ENCODE data around the gene TRIP6. TPM values are rescaled to one million over a fixed set of nuclear protein-coding genes. Genes with fewer than 3 reads are reported as not detected.
A peak's percentile ranks its signal among the peaks of the same experiment; 100 is the strongest.

Gene TRIP6
- total RNA-seq, 4 donors from 2014 or later = 4.6 to 9.1 (median 7.3) TPM

DNA sequence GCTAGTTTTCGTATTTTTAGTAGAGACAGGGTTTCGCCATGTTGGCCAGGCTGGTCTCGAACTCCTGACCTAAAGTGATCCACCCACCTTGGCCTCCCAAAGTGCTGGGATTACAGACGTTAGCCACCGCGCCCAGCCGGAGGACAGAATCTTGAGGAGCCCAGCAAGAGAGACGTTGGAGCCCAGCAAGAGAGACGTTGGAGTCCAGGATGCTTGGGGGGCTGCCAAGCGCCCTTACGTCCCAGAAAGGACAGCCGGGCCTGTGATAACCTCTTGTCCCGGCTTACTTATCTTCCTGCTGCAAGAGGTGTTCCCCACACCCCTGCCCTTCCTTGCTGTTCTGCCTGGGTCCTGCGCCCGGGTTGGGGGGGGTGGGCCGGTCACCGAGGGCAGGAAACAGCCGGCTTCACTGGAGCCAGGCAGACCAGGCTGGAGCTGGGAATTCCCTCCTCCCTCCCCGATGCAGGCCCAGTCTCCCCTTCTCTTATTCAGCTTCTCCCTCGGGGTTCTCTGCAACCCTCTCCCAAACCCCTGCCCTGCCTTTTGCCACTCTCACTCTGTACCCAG, 38.0 kb upstream of the TRIP6 start:
- Histone ChIP-seq H3K9me3 (no peaks in the 10 kb centered on the region), H3K36me3 (no peaks in the 10 kb centered on the region), H3K27ac (peak overlapping the region; percentile 24 to 68 (median 60)), H3K4me1 (peaks cover 0 to 3% of the 10 kb centered on the region in 2 donors), H3K27me3 (peaks cover 19 to 35% (median 29%) of the 10 kb centered on the region in 3 donors), H3K4me3 (peak overlapping the region in 1 of 4 donors; percentile 62)
- DNase-seq (no peak), ATAC-seq (peak; percentile 50)
- in situ Hi-C loops (cut with MboI; ENCODE audit: low sequenced_read_pairs in 4 of 4) = no loop called here
- TF ChIP-seq, protein P1, sequence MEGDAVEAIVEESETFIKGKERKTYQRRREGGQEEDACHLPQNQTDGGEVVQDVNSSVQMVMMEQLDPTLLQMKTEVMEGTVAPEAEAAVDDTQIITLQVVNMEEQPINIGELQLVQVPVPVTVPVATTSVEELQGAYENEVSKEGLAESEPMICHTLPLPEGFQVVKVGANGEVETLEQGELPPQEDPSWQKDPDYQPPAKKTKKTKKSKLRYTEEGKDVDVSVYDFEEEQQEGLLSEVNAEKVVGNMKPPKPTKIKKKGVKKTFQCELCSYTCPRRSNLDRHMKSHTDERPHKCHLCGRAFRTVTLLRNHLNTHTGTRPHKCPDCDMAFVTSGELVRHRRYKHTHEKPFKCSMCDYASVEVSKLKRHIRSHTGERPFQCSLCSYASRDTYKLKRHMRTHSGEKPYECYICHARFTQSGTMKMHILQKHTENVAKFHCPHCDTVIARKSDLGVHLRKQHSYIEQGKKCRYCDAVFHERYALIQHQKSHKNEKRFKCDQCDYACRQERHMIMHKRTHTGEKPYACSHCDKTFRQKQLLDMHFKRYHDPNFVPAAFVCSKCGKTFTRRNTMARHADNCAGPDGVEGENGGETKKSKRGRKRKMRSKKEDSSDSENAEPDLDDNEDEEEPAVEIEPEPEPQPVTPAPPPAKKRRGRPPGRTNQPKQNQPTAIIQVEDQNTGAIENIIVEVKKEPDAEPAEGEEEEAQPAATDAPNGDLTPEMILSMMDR (IDR thresholded peaks at IDR 0.05 in 4 of 5, conservative IDR thresholded peaks at IDR 0.05 in 1 of 5) = no peak
- no peak for TF ChIP-seq POLR2A (IDR thresholded peaks at IDR 0.05)
- intact Hi-C loops (cut with DNase I; ENCODE audit: low total_unique reads) = no loop called here

- intact Hi-C loops (cut with DNase I; ENCODE audit: low total_unique reads) (no loop called here), in situ Hi-C loops (cut with MboI; ENCODE audit: low sequenced_read_pairs in 4 of 4) (no loop called here)
- no peaks in the 10 kb centered on the region for H3K36me3 ChIP-seq
- no peaks in the 10 kb centered on the region for H3K9me3 ChIP-seq
- DNase-seq = no peak
- H3K27ac ChIP-seq = peak overlapping the region in 2 of 4 donors; percentile 64 to 68
- peaks cover 19 to 35% (median 29%) of the 10 kb centered on the region in 3 donors for H3K27me3 ChIP-seq
- H3K4me3 ChIP-seq = no peak overlapping the region
- no peak for TF ChIP-seq POLR2A (IDR thresholded peaks at IDR 0.05)
- TF ChIP-seq, protein P1 (IDR thresholded peaks at IDR 0.05 in 4 of 5, conservative IDR thresholded peaks at IDR 0.05 in 1 of 5) = no peak
- ATAC-seq = no peak
- peaks cover 0 to 3% of the 10 kb centered on the region in 2 donors for H3K4me1 ChIP-seq
Observed at GRCh38 chr7:100830396-100830795, 36.8 kb upstream of the TRIP6 start.

GRCh38 chr7:100832281-100832633, 34.9 kb upstream of the TRIP6 start:
- in situ Hi-C loops (cut with MboI; ENCODE audit: low sequenced_read_pairs in 4 of 4) (no loop called here), intact Hi-C loops (cut with DNase I; ENCODE audit: low total_unique reads) (no loop called here)
- Histone ChIP-seq H3K9me3 (no peaks in the 10 kb centered on the region), H3K27me3 (peaks cover 9 to 22% (median 17%) of the 10 kb centered on the region in 3 donors), H3K4me3 (no peak overlapping the region), H3K27ac (no peak overlapping the region), H3K36me3 (no peaks in the 10 kb centered on the region), H3K4me1 (peaks cover 4 to 9% of the 10 kb centered on the region in 2 donors)
- no peak for DNase-seq
- ATAC-seq = no peak
- TF ChIP-seq POLR2A (IDR thresholded peaks at IDR 0.05) = no peak
- TF ChIP-seq, protein P1 (IDR thresholded peaks at IDR 0.05 in 4 of 5, conservative IDR thresholded peaks at IDR 0.05 in 1 of 5) = no peak

DNA sequence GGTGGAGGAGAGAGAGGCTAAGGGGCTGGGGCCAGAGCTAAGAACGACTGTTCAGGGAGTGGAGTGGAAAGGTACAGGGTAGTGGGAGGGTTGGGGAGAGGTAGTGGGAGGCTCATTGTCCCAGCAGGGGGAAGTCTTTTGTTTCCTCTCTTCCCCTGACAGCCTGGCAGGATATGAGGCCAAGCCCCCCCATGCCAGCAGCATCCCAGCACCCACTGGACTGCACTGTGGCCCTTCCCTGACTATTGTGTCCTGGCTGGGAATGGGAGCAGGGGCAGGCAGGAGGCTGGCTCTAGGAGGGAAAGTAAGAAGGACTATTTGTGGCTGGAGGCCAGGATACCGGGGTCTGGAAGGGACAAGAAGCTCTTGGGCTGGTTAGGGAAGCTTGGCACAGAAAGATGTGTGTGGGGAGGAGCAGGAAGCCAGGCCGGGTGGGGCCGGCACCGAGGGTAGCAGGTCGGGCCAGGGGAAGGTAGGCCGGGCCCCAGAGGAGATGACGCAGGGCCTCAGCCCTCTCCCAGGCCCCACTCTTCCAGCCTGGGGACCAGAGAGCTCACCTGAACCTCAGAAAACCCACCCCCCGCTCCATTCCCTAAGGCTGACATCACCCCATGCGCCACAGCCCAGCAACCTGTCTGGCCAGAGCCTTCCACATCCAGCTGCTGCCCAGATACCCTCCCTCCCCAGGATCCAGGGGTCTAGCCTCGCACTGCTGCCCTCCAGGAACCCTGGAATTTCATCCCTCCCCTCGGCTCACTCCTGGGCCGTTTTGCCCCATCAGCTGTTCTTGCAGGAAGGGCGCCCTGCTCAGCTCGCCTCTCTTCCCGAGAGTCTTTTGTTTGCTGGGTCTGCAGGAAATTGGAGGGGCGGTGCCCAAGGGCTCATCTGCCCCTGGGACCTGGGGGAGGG, 31.0 kb upstream of the TRIP6 start:
- in situ Hi-C loops (cut with MboI; ENCODE audit: low sequenced_read_pairs in 4 of 4) = no loop called here
- Histone ChIP-seq H3K4me1 (peaks cover 4 to 5% of the 10 kb centered on the region in 2 donors), H3K4me3 (peak overlapping the region in 1 of 4 donors; percentile 62), H3K27me3 (no peaks in the 10 kb centered on the region), H3K27ac (peak overlapping the region; percentile 80 to 88 (median 82)), H3K9me3 (no peaks in the 10 kb centered on the region), H3K36me3 (no peaks in the 10 kb centered on the region)
- no peak for DNase-seq
- intact Hi-C loops (cut with DNase I; ENCODE audit: low total_unique reads) = no loop called here
- peak; percentile 35 to 57 for ATAC-seq
- TF ChIP-seq POLR2A (IDR thresholded peaks at IDR 0.05) = no peak
- TF ChIP-seq, protein P1 (IDR thresholded peaks at IDR 0.05 in 4 of 5, conservative IDR thresholded peaks at IDR 0.05 in 1 of 5) = no peak

All from gastrocnemius medialis (tissue), 4 donors.